Measurements from ENCODE around the gene REN.
A peak's percentile ranks its signal among the peaks of the same experiment; 100 is the strongest.

The REN gene

DNA sequence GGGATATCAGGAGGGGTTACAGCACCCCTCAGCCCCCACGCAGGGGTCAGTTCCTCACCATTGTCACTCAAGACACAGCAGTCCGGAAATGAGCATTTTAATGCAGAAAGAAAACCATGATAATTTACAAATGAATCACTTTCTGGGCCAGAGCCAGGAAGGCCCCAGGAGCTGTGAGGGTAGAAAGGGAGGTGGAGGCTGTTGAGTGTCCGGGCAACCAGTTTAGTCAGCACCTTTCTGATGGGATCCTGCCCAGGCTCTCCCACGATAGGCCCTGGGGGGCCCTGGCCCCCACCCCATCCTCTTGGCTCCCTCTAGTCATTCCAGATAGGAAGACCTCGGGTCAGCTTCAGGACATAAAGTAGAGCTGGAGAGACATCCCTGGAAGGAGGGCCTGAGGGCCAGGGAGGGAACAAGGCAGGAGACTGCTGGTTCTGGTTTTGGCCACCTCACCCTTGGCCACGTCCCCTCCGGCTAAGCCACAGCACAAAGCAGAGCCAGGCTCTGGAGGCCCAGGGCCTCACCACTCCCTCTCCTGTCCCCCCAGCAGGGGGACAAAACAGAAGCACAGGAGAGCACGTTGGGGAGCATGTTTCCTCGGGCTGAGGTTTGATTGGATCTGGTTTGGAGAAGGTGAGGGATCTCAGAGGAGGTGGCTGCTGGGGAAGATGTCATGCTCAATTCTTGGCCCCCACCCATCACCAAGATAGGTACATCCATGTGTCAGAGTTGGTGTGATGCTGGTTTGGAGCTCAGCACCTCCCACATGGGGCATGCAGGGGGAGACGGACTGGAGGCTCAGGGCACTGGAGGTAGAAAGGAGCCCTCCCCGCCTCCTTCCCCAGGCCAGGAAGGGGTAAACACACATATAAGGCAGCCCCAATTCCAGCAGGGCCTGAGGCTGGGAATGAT lies 34.9 kb downstream of the REN start:
- DNase-seq = no peak

DNA sequence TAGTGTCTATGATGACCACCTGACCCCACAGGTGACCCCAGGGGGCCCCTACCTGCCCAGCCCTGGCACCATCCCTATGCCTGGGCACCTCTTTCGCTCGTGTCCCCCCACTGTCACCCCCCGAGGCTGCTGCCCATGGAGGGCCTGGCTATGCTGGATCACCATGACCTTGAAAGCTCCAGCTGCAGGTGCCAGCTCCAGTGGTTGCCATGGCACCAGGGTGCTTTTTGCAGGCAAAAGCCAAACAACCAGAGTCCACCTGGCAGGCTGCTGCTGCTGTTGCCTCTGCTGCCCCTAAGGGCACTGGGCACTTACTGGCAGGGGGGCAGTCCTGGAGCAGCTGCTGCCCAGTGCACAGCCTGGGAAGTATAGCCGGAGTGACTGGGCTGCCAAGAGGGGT lies 36.0 kb downstream of the REN start:
- DNase-seq = no peak

DNA sequence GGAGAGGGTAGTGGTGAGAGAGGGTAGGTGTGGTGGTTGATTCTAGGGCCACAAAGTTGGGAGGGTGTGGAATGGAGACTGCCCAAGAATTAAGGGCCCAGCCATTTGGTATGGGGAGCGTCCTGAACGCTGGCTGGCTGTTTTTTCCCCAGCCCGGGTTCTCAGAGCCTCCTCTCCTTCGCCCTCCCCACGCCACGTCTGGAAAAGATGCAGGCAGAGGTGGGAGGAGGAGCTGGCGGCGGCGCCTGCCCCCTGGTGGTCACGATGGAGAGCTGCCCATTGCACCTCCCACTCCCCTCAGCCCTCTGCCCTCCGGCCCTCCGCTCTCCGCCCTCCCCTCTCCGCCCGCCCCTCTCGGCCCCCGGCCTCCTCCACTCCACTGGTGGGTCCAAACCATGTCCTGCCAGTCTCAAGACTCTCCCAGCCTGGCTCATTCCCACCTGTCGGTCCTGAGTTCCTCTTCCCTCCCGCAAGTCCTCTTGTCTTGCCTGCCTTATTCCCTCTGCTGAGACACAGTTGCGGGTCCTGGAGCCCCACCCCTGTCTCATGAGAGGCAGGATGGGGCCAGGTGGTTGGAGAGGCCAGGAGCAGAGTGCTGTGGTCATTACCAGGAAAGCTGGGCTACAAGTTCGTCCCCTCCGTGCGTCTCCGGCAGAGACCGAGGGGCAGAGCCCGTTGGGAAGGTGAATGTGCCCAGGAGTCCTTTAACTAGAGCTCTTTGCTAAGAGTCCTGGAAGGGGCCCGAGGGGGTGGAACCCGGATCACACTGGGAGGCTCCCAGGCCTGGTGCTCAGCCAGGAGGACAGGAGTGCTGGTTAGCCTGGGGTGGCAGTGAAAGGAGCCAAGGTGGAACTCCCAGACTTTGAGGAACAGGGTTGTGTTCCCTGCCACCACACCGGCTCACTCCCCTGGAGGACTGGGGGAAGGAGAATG lies 36.9 kb downstream of the REN start:
- DNase-seq = peak; percentile 60

- no peak for DNase-seq
These were observed 37.6 kb downstream of the REN start for GRCh38 chr1:204128464-204128963.

DNA sequence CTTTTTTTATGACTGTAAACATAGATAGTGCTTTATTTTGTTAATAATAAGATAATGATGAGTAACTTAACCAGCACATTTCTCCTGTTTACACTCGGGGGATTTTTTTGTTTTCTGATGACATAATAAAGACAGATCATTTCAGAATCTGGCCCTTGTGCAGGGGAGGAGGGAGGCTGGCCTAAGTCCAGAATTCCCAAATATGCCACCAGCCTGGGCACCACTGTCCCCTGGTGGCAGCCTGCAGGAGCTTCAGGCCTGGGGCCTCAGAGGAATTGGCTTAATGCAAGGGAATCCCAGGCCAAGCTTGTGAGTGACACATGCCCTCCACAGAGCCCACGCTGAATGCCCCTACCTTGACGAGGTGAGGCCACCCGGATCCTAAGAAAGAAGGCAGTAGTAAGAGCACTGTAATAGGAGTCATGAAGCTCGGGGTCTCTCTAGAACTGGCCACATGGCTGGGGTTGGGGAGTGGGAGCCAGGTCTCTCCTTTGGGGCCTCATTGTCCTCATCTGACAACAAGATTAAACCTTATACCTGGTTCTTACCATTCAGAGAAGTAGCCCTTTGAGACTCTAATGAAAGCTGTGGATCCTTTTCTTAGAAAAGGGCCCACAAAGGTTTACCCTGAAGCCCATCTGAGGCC lies 38.4 kb downstream of the REN start:
- DNase-seq = peak; percentile 79

DNA sequence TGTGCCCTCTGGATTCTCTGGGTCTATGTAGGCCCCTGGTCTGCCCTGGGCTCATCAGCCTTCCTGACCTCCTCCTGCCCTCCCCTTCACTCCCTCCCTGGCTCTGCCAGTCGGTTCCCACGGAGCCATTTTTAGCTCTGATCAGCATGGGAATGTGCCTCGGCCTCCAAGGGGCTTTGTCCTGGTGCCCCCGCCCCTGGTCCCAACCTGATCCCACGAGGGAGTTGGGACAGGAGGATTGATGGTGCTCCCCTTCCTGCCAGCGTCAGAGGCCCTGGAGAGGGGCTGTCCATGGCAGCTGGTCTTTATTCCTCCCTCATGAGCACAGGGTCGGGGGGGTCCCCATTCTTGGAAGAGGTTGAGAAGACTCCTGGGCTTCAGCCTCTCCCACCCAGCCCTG lies 39.2 kb downstream of the REN start:
- no peak for DNase-seq

- no peak for DNase-seq
These were observed 39.8 kb downstream of the REN start for GRCh38 chr1:204126386-204126785.

- DNase-seq = no peak
These were observed 40.3 kb downstream of the REN start for GRCh38 chr1:204125759-204126351.

DNA sequence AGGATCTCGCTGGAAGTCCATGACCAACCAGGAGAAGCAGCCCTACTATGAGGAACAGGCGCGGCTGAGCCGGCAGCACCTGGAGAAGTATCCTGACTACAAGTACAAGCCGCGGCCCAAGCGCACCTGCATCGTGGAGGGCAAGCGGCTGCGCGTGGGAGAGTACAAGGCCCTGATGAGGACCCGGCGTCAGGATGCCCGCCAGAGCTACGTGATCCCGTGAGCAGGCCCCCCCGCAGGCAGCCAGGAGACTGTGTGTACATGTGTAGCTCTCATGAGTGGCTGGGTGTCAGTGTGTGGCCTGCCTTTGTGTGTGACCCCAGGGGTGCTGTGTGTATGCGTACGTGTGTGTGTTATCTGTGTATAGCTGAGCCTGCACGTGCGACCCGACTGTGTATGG lies 41.5 kb downstream of the REN start:
- DNase-seq = no peak

DNA sequence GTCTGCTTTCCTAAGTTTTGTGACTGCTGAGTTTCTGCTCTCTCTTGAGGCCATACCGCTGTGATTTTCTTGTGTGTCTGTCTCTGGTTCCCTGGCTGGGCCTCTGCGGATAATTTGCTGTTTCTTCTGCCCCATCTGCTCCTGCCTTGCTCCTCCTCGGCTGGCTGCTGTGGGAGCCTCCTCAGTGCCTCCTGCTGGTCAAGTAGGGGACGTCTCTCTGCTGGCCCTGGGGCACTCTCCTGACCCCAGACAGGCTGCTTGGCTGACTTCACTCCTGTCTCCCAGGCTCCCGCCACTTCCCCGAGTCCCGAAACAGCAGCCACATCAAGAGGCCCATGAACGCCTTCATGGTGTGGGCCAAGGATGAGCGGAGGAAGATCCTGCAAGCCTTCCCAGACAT lies 42.8 kb downstream of the REN start:
- peak; percentile 7 for DNase-seq

DNA sequence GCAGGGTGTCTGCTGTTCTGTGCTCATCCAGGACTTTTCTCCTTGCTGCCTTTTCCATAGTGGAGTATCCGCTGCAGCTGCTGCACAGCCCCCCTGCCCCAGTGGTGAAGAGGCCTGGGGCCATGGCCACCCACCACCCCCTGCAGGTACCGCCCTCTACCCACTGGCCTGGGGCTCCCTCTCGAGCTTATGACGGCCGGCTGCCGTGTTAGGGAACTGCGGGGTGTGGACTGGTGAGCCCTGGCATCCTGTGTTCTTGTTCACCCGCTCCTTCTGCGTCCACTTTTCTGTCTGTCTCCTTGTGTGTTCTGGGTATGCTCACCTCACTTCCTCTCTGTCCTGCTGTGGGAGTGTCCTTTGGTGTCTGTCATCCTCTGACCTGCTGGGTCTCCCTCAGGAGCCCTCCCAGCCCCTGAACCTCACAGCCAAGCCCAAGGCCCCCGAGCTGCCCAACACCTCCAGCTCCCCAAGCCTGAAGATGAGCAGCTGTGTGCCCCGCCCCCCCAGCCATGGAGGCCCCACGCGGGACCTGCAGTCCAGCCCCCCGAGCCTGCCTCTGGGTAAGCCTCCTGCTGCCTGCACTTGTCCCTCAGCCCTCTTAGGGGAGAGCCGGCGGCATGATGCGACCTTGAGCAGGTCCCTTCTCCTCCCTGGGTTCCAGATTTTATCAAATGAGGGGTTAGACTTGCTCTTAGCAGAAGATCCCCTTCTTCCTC lies 44.1 kb downstream of the REN start:
- DNase-seq = no peak

DNA sequence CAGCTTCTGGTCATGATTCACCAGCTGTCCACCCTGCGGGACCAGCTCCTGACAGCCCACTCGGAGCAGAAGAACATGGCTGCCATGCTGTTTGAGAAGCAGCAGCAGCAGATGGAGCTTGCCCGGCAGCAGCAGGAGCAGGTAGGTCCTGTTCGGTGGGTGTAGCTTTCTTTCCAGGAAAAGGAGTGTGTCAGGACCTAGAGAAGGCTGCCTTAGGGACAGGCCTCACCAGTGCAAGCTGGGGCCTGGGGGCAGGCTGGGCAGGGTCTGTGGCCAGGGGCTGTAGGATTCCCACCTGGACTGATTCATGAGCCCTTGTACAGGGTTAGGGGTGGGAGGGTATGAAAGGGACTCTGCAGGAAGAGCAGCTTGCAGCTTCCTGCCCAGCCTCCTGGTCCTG lies 49.6 kb downstream of the REN start:
- no peak for DNase-seq

DNA sequence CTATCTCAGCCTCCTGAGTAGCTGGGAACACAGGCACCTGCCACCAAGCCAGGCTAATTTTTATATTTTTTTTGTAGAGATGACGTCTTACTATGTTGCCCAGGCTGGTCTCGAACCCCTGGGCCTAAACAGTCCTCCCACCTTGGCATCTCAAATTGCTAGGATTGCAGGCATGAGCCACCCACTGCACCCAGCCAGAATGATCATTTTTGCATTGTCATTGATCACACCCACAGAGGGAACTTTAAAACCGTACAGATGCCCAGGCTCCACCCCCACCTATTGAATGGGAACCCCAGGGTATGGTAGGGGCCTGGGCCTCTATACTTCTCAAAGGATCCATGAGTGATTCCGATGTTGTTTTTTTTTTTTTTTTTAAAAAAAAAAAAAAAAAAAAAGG lies 51.0 kb downstream of the REN start:
- peak; percentile 16 for DNase-seq

GRCh38 chr1:204114606-204115005 lies 51.5 kb downstream of the REN start:
- peak; percentile 76 for DNase-seq

DNA sequence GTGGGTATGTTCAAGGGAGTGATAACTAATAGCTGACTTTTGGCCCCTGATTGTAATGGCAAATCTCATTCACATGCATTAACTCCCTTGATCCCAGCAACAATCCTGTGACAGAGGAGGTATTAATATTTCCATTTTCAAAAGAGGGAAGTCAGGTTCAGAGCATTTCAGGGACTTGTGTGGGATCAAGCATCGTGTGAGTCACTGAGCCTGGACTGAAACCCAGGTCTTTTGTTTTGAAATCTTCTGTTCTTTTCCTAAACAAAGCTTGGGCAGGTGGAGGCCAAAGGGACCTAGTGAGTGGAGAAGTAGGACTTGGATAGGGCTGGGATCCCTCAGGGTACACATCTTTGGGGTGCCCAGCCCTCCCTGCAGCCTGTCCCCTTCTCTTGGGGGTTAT lies 52.2 kb downstream of the REN start:
- peak; percentile 59 for DNase-seq

DNA sequence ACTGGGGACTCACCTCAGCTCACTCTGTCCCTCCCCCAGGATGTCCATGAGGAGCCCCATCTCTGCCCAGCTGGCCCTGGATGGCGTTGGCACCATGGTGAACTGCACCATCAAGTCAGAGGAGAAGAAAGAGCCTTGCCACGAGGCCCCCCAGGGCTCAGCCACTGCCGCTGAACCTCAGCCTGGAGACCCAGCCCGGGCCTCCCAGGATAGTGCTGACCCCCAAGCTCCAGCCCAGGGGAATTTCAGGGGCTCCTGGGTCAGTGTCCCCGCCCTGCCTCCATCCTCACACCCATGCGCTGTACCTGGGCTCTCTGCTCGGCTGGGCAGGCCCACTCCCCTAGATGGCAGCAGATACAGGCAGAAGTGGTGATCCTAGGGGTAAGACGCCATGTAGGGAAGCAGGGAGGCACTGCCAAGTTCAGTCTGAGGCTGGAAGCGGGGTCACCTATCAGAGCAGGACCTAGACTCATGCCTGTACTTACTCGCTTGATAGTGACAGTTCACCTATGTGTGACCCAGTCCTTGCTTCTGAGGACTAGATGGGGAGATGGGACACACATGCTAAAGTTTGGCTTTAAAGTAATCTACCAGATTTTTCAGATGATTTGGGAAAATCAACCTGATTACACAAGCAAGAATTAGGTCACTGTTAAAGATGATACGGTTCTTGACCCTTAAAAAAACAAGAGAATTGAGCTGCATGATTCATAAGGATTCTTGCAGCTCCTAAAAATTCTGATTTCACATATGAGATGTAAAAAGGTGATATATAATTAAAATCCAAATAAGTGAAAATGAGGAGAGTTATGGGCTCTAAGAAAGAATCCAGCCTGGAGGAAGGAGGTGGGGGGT lies 53.0 kb downstream of the REN start:
- peak; percentile 7 for DNase-seq

- DNase-seq = no peak
These were observed 55.1 kb downstream of the REN start for GRCh38 chr1:204110894-204111633.

DNA sequence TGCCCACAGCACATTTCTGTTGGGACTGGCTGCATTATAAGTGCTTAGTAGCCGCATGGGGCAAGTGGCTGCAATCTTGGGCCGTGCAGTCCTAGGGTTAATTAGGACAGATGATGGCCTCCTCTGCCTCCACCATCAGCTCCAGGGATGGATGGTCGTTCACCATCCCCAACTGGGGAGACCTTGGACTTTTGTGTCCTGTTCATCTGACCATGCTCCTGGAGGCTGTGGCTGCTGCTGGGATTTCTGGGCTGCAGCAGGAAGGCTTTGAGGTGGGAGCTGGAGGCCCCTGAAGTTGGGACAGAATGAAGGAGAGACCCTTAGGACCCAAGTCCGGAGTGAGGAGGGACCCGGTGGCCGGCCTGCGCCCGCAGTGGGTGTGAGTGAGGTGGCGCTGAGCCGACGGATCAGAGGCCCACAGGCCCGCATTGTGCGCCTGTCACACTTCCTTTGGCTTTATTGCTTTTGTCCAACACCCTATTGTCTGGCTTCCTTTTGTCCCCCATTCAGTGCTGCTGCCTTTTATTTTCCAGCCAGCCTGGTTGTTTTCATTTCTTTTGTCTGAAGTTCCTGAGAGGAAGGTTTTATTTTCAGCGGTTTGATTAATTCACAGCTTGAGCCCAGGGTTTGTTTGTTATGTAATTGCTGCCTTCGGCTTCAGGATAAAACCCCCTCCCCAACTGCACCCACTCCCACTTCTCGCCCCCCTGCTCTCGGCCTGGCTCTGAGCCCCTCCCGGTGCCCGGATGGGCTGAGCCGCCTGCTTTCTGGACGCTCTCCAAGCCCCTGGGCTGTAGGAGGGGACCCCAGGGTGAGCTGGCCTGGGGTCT lies 57.6 kb downstream of the REN start:
- DNase-seq = no peak

DNA sequence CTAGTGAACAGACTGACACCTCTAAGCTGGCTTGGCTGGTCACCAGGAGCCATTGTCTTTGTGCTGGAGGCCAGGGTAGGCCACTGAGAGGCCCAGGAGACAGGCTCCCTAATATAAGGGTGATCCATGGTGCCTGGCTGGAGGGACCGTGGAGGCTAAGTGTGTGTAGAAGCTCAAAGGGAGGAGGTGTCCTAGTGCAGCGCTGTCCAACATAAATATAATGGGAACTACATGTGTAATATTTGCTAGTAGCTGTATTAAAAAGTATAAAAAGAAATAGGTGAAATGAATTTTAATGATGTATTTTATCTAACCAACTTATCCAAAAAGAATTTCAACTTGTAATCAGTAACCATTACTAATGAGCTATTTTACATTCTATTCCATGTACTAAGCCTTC lies 58.2 kb downstream of the REN start:
- DNase-seq = no peak
